K562 (cell line): ENCODE measurements around the gene PLA2G4F. TPM values are rescaled to one million over a fixed set of nuclear protein-coding genes. Genes with fewer than 3 reads are reported as not detected.
A peak's percentile ranks its signal among the peaks of the same experiment; 100 is the strongest.

Source experiments
- ATAC-seq: fragments of 200-7000 bp; cut with Tn5 transposase; 3 replicates; pipeline ENCODE4 v1.9.1; 2020; ENCODE audit warnings: moderate library complexity
- BruUV-seq: library from RNA; stranded (reverse); fragments of 400-500 nt; replicated peaks from 2 replicates; lab custom pipeline; 2021; lab: Mats Ljungman, UMichigan
- CTCF ChIA-PET: fragments of 300-600 bp; formaldehyde crosslinking; extraction: SDS; loops from one replicate; lab custom pipeline; 2021; ENCODE audit warnings: low intra/inter-chr PET ratio; lab: Yijun Ruan, JAX
- POLR2A ChIA-PET: fragments of 300-600, 350-650 bp; sonication (Branson Sonifier 250); formaldehyde crosslinking; extraction: SDS; loops from one replicate; lab custom pipeline; 2021; ENCODE audit warnings: antibody characterized with exemption, inconsistent platforms; lab: Yijun Ruan, JAX
- DNase-seq, 4 experiments: peaks; one replicate each; pipeline versions ENCODE4 v3.0.0 to v3.0.0-alpha.2; 2011 to 2018; ENCODE audit warnings: low spot score in 3 of 4, mixed read lengths in 3 of 4; ENCODE audit errors: extremely low read depth in 1 of 4
- FAIRE-seq: peaks from 2 replicates; lab custom pipeline; 2011; peaks lifted over from hg19 to GRCh38; lab: Jason Lieb, UNC
- H2AFZ ChIP-seq: 2 replicates; pipeline ENCODE4 v1.6.0; 2011; ENCODE audit warnings: low read depth, low read length, control low read depth, inconsistent platforms
- H3K27ac ChIP-seq: fragments of 200-600 bp; 3 replicates; pipeline ENCODE4 v1.8.0; 2011; ENCODE audit warnings: low read depth, mild to moderate bottlenecking, control low read depth, inconsistent platforms, low read length, moderate library complexity, mixed read lengths; ENCODE audit errors: extremely low read depth
- H3K27me3 ChIP-seq, 2 experiments: fragments of 300-600 bp in 1 of 2; 2 replicates in 1 of 2; 3 replicates in 1 of 2; pipeline versions ENCODE4 v1.6.0 to v1.8.0; 2011; ENCODE audit warnings: inconsistent platforms in 2 of 2, low read length in 2 of 2, mild to moderate bottlenecking in 1 of 2, mixed read lengths in 1 of 2, moderate library complexity in 1 of 2; ENCODE audit not compliant: control insufficient read depth in 2 of 2, insufficient read depth in 2 of 2
- H3K36me3 ChIP-seq: fragments of 300-600 bp; 3 replicates; pipeline ENCODE4 v1.8.0; 2011; ENCODE audit warnings: mild to moderate bottlenecking, low read length, inconsistent platforms; ENCODE audit not compliant: control insufficient read depth, insufficient read depth
- H3K4me1 ChIP-seq, 2 experiments: fragments of 200-600 bp in 1 of 2; replicated peaks in 1 of 2; 2 replicates in 1 of 2; 3 replicates in 1 of 2; pipeline versions ENCODE4 v1.5.1 to v1.8.0; 2011; ENCODE audit warnings: inconsistent platforms in 2 of 2, low read length in 2 of 2, mild to moderate bottlenecking in 1 of 2, mixed read lengths in 1 of 2, moderate library complexity in 1 of 2; ENCODE audit not compliant: control insufficient read depth in 2 of 2, insufficient read depth in 2 of 2
- H3K4me2 ChIP-seq: 2 replicates; pipeline ENCODE4 v1.6.1; 2011; ENCODE audit warnings: low read length, control low read depth, inconsistent platforms, mixed read lengths; ENCODE audit not compliant: insufficient read depth
- H3K4me3 ChIP-seq: fragments of 200-600 bp; sonication (generic), shearing (Covaris generic); 2 replicates; pipeline ENCODE4 v1.5.1; 2016; ENCODE audit warnings: control low read depth, inconsistent platforms
- H3K79me2 ChIP-seq: fragments of 200-600 bp; 3 replicates; pipeline ENCODE4 v1.8.0; 2011; ENCODE audit warnings: low read length, inconsistent platforms; ENCODE audit not compliant: control insufficient read depth, insufficient read depth
- H3K9ac ChIP-seq, 2 experiments: 2 replicates each; pipeline versions ENCODE4 v1.6.0 to v1.6.1; 2011; ENCODE audit warnings: low read depth in 2 of 2, low read length in 2 of 2, control low read depth in 1 of 2, inconsistent platforms in 1 of 2, mild to moderate bottlenecking in 1 of 2, mixed read lengths in 1 of 2; ENCODE audit not compliant: insufficient read depth in 1 of 2
- H3K9me1 ChIP-seq: one replicate; pipeline ENCODE4 v1.6.0; 2011; ENCODE audit warnings: inconsistent platforms, mild to moderate bottlenecking, low read length, moderate library complexity; ENCODE audit not compliant: control insufficient read depth, insufficient read depth
- H3K9me3 ChIP-seq: replicated peaks from 2 replicates; pipeline ENCODE4 v1.5.1; 2011; ENCODE audit warnings: low read depth, low read length, inconsistent platforms; ENCODE audit not compliant: control insufficient read depth, insufficient read depth
- H4K20me1 ChIP-seq: replicated peaks from 2 replicates; pipeline ENCODE4 v1.6.1; 2011; ENCODE audit warnings: low read length, inconsistent platforms, mixed read lengths; ENCODE audit not compliant: control insufficient read depth, insufficient read depth
- COPS2 ChIP-seq: fragments of 450-650 bp; conservative IDR thresholded peaks from 2 replicates; pipeline ENCODE4 v1.6.1; 2016; ENCODE audit warnings: mild to moderate bottlenecking, moderate library complexity
- DLX4 ChIP-seq: fragments of 250-450 bp; sonication (Bioruptor Pico); IDR thresholded peaks from 2 replicates; pipeline ENCODE4 v1.6.1; 2021; ENCODE audit warnings: mild to moderate bottlenecking
- POLR3G ChIP-seq: IDR thresholded peaks from 2 replicates; pipeline ENCODE4 v1.6.1; 2011; ENCODE audit not compliant: insufficient read length, insufficient replicate concordance; ENCODE audit errors: extremely low read depth
- PRMT5 ChIP-seq: sonication (generic); formaldehyde crosslinking; IDR thresholded peaks from 2 replicates; pipeline ENCODE4 v1.5.0; 2020; ENCODE audit warnings: missing genetic modification reagents
- SLC30A9 ChIP-seq: fragments of 250-450 bp; sonication (Bioruptor Pico); IDR thresholded peaks from 2 replicates; pipeline ENCODE4 v1.8.0; 2022; ENCODE audit warnings: mild to moderate bottlenecking, moderate library complexity
- SMARCA5 ChIP-seq: fragments of 450-650 bp; IDR thresholded peaks from 2 replicates; pipeline ENCODE4 v1.6.1; 2016
- THAP7 ChIP-seq: fragments of 250-450 bp; sonication (Bioruptor Pico); IDR thresholded peaks from 2 replicates; pipeline ENCODE4 v1.5.0; 2021
- THRB ChIP-seq: fragments of 450-650 bp; formaldehyde crosslinking; conservative IDR thresholded peaks from 2 replicates; pipeline ENCODE4 v1.4.0; 2022; ENCODE audit warnings: mild to moderate bottlenecking, missing genetic modification characterization
- ZC3H4 ChIP-seq: sonication (generic); formaldehyde crosslinking; IDR thresholded peaks from 2 replicates; pipeline ENCODE4 v1.9.0; 2021; ENCODE audit warnings: missing genetic modification reagents, borderline replicate concordance
- ZNF197 ChIP-seq: fragments of 200-800 bp; sonication (Bioruptor generic); IDR thresholded peaks from 2 replicates; pipeline ENCODE4 v1.6.1; 2016; ENCODE audit warnings: low read depth, missing genetic modification characterization, missing compliant biosample characterization
- ZNF277 ChIP-seq: fragments of 250-450 bp; sonication (Bioruptor Pico); IDR thresholded peaks from 2 replicates; pipeline ENCODE4 v1.8.0; 2022; ENCODE audit warnings: inconsistent platforms, mild to moderate bottlenecking, moderate library complexity, borderline replicate concordance
- WGBS: fragments of 100-300 bp; shearing (Covaris generic); methylation state at CpG from one replicate; pipeline ENCODE4 v1.1.6; 2016; ENCODE audit warnings: low coverage, mixed read lengths; ENCODE audit not compliant: insufficient coverage; ENCODE audit errors: missing lambda C conversion rate; 5-methylcytosine and 5-hydroxymethylcytosine counted together
- in situ Hi-C: fragments of 300-500 bp; cut with MboI; formaldehyde crosslinking; loops from 4 replicates; pipeline ENCODE4 v1.15.0; 2018; ENCODE audit warnings: inconsistent platforms, mixed read lengths
- intact Hi-C: fragments of 100-400 bp; cut with micrococcal nuclease; formaldehyde crosslinking; loops from 2 replicates; pipeline ENCODE4 v1.14.2; 2022
- polyA plus RNA-seq, 8 experiments: library from polyadenylated mRNA; depleted of rRNA in 4 of 8; stranded (reverse) in 5 of 8; unstranded in 3 of 8; fragments of >200 nt; fragmentation: Nextera tagmentation in 2 of 8; fragmentation: Illumina TruSeq in 1 of 8; extraction: Ambion mirVana in 2 of 8; extraction: Trizol in 1 of 8; gene quantifications; 2 replicates each; pipeline versions ENCODE4 v1.2.1 to v1.2.3, GENCODE V29; 2011 to 2014; ENCODE audit warnings: inconsistent platforms in 1 of 8, missing spikeins in 1 of 8
- total RNA-seq, 7 experiments: library from RNA; depleted of rRNA in 6 of 7; stranded (reverse); fragments of >200 nt in 6 of 7; fragmentation: Illumina TruSeq in 2 of 7; extraction: Trizol in 2 of 7; gene quantifications; 2 replicates each; pipeline versions ENCODE4 v1.2.1 to v1.2.3, GENCODE V29; 2011 to 2021; ENCODE audit warnings: low replicate concordance in 1 of 7

PLA2G4F gene
- total and polyA plus RNA-seq, 9 of the 15 experiments (the other 6 are each of a cell fraction or from before 2014, with no cell fraction given), result 0.02 TPM; not detected in 8

GRCh38 chr15:42143866-42144625 lies 12.4 kb downstream of the PLA2G4F start:
- Histone ChIP-seq H3K9me1 (no peaks in the 10 kb centered on the region), H3K4me2 (no peak overlapping the region), H3K4me3 (no peak overlapping the region), H3K36me3 (no peaks in the 10 kb centered on the region), H3K27me3 (peaks cover 24 to 74% of the 10 kb centered on the region in 2 experiments; a peak in 4 of 5 replicates), H3K79me2 (no peaks in the 10 kb centered on the region), H2AFZ (no peak overlapping the region), H4K20me1 (0 out of 2 replicates have a peak, but pooled peaks cover 9% of the 10 kb centered on the region), H3K9ac (0 out of 4 replicates have a peak overlapping the region, but pooled peaks of 1 of the 2 experiments have one; percentile 46), H3K4me1 (peaks cover 5 to 22% of the 10 kb centered on the region in 2 experiments; a peak in 3 of 5 replicates), H3K27ac (no peak overlapping the region), H3K9me3 (no peaks in the 10 kb centered on the region)
- ChIA-PET POLR2A (interaction anchor here (0.6 to 1.5 kb wide), 2 partner anchors 12 to 437 kb away, joined by 3 to 6 read pairs; partner anchors contain the start of gene PLA2G4F), CTCF (no interaction called here)
- DNase-seq (no peak), FAIRE-seq (no peak), ATAC-seq (no peak)
- intact Hi-C loops (no loop called here), in situ Hi-C loops (loop anchor here (10.0 kb wide), 1 partner anchor 241 kb away; no protein-coding TSS in a partner anchor)
- WGBS, result under 1% methylated on average over 18 of the region's 18 CpGs
- no peak for TF ChIP-seq ZC3H4 (CRISPR knock-in tag)
- no peak for TF ChIP-seq SLC30A9
- no peak for TF ChIP-seq DLX4
- no peak for TF ChIP-seq ZNF277 (CRISPR knock-in tag)
- no peak for TF ChIP-seq POLR3G
- no peak for TF ChIP-seq ZNF197 (CRISPR knock-in tag)
- no peak for TF ChIP-seq THRB (CRISPR knock-in tag)
- TF ChIP-seq SMARCA5, result no peak
- no peak for TF ChIP-seq PRMT5 (CRISPR knock-in tag)
- TF ChIP-seq COPS2, result no peak
- no peak for TF ChIP-seq THAP7
- no TSS peak for BruUV-seq
